VCaP (cell line): ENCODE measurements around the gene MRPS14.

Experiments
- H3K27ac ChIP-seq: fragments of 450-650 bp; 2 replicates; pipeline ENCODE4 v1.5.1; 2017
- TF ChIP-seq, protein P1 (sequence below): fragments of 450-650 bp; conservative IDR thresholded peaks from 2 replicates; pipeline ENCODE4 v1.5.1; 2017; ENCODE audit warnings: mild to moderate bottlenecking, moderate library complexity

Gene MRPS14

DNA sequence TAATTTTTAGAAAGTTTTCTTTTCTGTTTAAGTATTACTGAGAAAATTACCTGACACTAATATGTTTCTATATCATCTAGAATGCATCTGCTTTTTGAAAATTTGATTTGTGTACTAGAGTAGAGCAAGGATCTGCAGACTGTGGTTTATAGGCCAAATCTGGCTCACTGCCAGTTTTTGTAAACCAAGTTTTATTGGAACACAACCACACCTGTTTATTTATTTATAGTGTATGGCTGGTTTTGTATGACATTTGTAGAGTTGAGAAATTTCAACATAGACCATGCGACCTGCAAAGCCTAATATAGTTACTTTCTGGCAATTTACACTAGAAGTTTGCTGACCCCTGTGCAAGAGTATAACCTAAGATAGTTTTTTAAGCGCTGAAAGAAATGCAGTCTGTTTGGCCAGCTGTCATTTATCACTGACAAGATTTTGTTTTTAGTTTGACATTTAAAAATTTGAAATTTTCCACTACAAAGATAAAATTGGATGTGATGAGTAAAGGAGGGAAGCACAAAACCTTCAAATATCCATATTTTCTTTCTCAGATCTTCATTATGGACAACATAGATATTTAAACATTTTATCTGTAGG lies 59.6 kb downstream of the MRPS14 start:
- TF ChIP-seq, protein P1, sequence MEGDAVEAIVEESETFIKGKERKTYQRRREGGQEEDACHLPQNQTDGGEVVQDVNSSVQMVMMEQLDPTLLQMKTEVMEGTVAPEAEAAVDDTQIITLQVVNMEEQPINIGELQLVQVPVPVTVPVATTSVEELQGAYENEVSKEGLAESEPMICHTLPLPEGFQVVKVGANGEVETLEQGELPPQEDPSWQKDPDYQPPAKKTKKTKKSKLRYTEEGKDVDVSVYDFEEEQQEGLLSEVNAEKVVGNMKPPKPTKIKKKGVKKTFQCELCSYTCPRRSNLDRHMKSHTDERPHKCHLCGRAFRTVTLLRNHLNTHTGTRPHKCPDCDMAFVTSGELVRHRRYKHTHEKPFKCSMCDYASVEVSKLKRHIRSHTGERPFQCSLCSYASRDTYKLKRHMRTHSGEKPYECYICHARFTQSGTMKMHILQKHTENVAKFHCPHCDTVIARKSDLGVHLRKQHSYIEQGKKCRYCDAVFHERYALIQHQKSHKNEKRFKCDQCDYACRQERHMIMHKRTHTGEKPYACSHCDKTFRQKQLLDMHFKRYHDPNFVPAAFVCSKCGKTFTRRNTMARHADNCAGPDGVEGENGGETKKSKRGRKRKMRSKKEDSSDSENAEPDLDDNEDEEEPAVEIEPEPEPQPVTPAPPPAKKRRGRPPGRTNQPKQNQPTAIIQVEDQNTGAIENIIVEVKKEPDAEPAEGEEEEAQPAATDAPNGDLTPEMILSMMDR = no peak
- H3K27ac ChIP-seq = peak overlapping the region; percentile 37
